HEK293 (cell line): Measurements from ENCODE around the gene WRAP73.

Experiments
- REPIN1 ChIP-seq: fragments of 450-650 bp; formaldehyde crosslinking; IDR thresholded peaks from 2 replicates; pipeline ENCODE4 v1.5.1; 2017; ENCODE audit warnings: missing biosample characterization, missing genetic modification characterization, low read depth
- TCF7L2 ChIP-seq: IDR thresholded peaks from 2 replicates; pipeline ENCODE4 v1.6.1; 2011; ENCODE audit warnings: low read depth, mild to moderate bottlenecking, inconsistent platforms, low read length, moderate library complexity, borderline replicate concordance
- ZNF140 ChIP-seq: fragments of 450-650 bp; formaldehyde crosslinking; IDR thresholded peaks from 2 replicates; pipeline ENCODE4 v1.5.1; 2016; ENCODE audit warnings: missing biosample characterization, missing genetic modification characterization
- ZNF658 ChIP-seq: fragments of 450-650 bp; formaldehyde crosslinking; IDR thresholded peaks from 2 replicates; pipeline ENCODE4; 2016; ENCODE audit warnings: missing biosample characterization, missing genetic modification characterization
- ZNF660 ChIP-seq: fragments of 450-650 bp; IDR thresholded peaks from 2 replicates; pipeline ENCODE4 v1.5.1; 2018; ENCODE audit warnings: missing biosample characterization, mild to moderate bottlenecking, missing genetic modification characterization
- TF ChIP-seq, protein P1 (sequence below): fragments of 450-650 bp; formaldehyde crosslinking; IDR thresholded peaks from 2 replicates; pipeline ENCODE4 v1.5.1; 2016; ENCODE audit warnings: missing biosample characterization, missing genetic modification characterization

DNA sequence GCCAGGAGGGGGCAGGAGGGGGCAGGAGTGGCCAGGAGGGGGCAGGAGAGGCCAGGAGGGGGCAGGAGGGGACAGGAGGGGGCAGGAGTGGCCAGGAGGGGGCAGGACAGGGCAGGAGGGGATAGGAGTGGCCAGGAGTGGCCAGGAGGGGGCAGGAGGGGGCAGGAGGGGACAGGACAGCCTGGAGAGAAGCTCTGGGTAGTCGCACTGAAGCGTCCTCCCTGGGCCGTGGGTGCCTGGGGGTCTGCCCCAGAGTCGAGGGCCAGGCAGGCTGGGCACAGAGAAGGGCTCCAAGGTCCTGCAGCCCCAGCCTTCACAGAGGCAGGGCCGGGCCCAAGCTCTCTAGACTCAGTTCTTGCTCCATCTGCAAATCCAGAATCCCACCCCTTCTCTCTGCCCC is 61.5 kb downstream of the WRAP73 start:
- no peak for TF ChIP-seq ZNF140 (tag by site-specific recombination)
- TF ChIP-seq, protein P1, sequence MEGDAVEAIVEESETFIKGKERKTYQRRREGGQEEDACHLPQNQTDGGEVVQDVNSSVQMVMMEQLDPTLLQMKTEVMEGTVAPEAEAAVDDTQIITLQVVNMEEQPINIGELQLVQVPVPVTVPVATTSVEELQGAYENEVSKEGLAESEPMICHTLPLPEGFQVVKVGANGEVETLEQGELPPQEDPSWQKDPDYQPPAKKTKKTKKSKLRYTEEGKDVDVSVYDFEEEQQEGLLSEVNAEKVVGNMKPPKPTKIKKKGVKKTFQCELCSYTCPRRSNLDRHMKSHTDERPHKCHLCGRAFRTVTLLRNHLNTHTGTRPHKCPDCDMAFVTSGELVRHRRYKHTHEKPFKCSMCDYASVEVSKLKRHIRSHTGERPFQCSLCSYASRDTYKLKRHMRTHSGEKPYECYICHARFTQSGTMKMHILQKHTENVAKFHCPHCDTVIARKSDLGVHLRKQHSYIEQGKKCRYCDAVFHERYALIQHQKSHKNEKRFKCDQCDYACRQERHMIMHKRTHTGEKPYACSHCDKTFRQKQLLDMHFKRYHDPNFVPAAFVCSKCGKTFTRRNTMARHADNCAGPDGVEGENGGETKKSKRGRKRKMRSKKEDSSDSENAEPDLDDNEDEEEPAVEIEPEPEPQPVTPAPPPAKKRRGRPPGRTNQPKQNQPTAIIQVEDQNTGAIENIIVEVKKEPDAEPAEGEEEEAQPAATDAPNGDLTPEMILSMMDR (tag by site-specific recombination), result no peak
- TF ChIP-seq ZNF658 (tag by site-specific recombination), result no peak
- no peak for TF ChIP-seq REPIN1 (tag by site-specific recombination)
- no peak for TF ChIP-seq TCF7L2
- TF ChIP-seq ZNF660 (tag by site-specific recombination), result no peak
